ENCODE data around the gene TACR1.

- TF ChIP-seq CTCF (IDR thresholded peaks at IDR 0.05) (no peak), ZFX (IDR thresholded peaks at IDR 0.05; ENCODE audit: borderline replicate concordance) (no peak)
These were observed 60.8 kb downstream of the TACR1 start for GRCh38 chr2:75138528-75138927.
